ES-I3 (cell line): ENCODE measurements around the gene RAX2.
"Not testable (repeated sequence)": the region's sequence is repeated elsewhere in the genome, so short reads cannot be mapped to it uniquely, and the experiment has no call there.

Source experiments
- H3K36me3 ChIP-seq: 2 replicates; pipeline ENCODE4 v1.6.1; 2013; ENCODE audit warnings: mild to moderate bottlenecking, low read length, control low read depth, moderate library complexity; ENCODE audit not compliant: insufficient read depth
- H3K4me1 ChIP-seq: 2 replicates; pipeline ENCODE4 v1.6.1; 2013; ENCODE audit warnings: mild to moderate bottlenecking, control low read depth, low read length; ENCODE audit not compliant: insufficient read depth
- H3K9ac ChIP-seq: 2 replicates; pipeline ENCODE4 v1.6.1; 2013; ENCODE audit warnings: low read depth, mild to moderate bottlenecking, low read length, moderate library complexity
- H3K9me3 ChIP-seq: 2 replicates; pipeline ENCODE4 v1.6.1; 2013; ENCODE audit warnings: mild to moderate bottlenecking, low read length, moderate library complexity; ENCODE audit not compliant: control insufficient read depth, insufficient read depth

The RAX2 gene

DNA sequence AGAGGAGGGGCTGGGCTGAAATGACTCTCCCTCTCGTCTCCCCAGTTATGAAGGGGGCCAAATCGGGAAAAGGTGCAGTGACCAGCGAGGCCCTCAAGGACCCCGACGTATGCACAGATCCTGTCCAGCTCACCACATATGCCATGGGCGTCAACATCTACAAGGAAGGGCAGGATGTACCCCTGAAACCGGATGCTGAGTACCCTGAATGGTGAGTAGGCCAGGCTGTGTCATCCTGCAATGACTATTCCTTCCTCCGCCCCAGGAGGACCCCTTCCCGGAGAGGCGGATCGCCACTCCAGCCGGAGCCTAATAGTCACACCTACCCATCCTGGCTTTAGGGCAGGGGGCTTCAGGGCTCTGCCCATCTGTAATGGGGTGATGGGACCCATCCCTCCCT lies 6.9 kb downstream of the RAX2 start:
- H3K36me3 ChIP-seq = no peaks in the 10 kb centered on the region
- H3K4me1 ChIP-seq = no peaks in the 10 kb centered on the region
- H3K9me3 ChIP-seq = no peaks in the 10 kb centered on the region
- no peak overlapping the region for H3K9ac ChIP-seq

DNA sequence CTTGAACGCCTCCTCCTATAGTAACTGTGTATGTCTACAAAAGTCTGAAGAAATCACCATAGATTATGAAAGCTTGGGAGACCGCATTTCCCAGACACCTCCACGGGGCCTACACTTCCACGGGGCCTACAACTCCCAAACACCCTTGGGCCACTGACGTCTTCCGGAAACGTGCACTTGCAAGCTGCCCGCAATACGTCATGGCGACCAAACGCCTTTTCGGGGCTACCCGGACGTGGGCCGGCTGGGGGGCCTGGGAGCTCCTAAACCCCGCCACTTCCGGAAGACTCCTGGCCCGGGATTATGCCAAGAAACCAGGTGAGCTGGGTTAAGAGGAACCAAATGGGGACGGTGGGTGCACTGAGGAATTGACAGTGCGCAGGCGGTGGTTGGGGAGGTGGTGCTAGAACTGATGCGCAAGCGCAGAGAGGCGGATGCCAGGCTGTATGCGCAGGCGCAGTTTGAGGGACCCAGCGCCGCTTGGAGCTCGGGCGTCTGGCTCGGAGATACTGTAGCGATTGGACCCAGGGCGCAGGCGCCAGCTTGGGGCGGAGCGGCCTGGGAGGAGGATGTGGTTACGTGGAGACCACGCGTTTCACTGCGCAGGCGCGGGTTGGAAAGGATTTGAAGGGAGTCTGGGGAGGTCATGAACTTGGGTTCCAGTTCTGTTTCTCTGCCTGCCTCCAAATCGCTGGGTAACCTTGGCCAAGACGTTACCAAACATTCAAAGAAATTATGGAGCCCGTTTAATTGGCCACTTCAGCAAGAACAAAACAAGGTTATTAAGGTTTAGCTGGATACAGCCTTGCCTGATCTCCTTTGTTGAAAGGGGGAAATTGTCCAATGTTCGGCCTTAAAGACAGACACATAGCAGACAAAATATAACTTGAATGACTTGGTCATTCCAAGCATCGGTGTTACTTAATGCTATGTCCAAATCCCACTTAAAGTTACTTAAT lies 9.2 kb downstream of the RAX2 start, which contains the start of gene MRPL54:
MRPL54 (plus strand) TSS at position 182 of the 959 bp plus-strand sequence; CDS start at position 201, 19 bp downstream.
- no peaks in the 10 kb centered on the region for H3K36me3 ChIP-seq
- H3K9ac ChIP-seq = peak within 1 kb of the TSS; percentile 99
- H3K4me1 ChIP-seq = no peaks in the 10 kb centered on the region
- no peaks in the 10 kb centered on the region for H3K9me3 ChIP-seq

DNA sequence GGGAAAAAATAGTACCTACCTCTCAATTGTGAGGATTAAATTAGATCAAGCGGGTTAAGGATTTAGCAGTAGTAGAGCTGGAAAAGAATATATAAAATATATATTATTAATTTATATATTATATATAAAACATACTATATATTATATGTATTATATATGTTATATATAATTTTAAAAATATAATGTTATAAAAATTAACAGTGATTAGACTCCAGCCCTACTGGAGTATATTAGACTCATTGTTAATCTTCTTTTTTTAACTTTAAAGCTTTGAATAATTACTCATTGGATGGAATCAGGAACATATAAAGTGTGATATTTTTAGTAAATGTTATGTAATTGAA lies 9.9 kb downstream of the RAX2 start:
- Histone ChIP-seq H3K4me1 (no peaks in the 10 kb centered on the region), H3K9me3 (no peaks in the 10 kb centered on the region), H3K36me3 (no peaks in the 10 kb centered on the region), H3K9ac (peak overlapping the region; percentile 79; the same call in 1 of the 2 replicates)

DNA sequence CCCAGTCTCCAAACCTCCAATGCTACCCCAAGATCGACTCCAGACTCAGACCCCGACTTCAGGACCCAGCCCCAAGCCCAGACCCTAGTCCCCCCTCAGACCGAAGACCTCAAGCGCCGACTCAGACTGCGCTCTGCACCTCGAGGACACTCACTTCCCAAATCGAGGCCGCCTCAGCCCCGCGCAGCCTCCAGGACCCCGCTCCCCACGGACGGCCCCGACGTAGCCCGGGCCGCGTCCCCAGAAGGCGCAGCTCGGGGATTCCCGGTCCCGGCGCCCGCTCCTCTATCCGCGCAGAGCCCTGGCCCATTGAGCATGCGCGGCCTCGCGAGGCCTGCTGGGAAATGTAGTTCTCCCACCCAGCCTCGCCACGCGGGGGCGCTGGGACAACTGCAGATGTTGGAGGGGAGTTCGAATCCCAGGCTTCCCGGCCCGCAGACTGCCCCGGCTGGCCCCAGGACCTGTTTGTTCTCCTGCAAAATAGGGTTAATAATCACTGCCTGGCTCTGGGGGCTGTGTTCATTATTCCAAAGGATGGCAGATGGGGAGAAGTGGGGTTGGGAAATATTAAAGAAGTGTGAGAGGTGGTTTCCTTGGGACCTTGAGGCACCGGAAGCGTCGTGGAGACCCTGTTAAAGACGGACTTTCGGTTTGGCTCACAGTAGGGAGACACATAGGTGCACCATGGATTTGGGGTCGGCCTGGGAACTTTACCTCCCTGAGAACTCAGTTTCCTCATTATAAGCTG lies 10.5 kb downstream of the RAX2 start, which contains the start of gene APBA3:
APBA3 (minus strand) TSS at position 311 of the 748 bp plus-strand sequence. CDS start 1,428 bp downstream, outside the sequence.
- Histone ChIP-seq H3K9me3 (no peaks in the 10 kb centered on the region), H3K9ac (peak within 1 kb of the TSS; percentile 99), H3K36me3 (no peaks in the 10 kb centered on the region), H3K4me1 (no peaks in the 10 kb centered on the region)

DNA sequence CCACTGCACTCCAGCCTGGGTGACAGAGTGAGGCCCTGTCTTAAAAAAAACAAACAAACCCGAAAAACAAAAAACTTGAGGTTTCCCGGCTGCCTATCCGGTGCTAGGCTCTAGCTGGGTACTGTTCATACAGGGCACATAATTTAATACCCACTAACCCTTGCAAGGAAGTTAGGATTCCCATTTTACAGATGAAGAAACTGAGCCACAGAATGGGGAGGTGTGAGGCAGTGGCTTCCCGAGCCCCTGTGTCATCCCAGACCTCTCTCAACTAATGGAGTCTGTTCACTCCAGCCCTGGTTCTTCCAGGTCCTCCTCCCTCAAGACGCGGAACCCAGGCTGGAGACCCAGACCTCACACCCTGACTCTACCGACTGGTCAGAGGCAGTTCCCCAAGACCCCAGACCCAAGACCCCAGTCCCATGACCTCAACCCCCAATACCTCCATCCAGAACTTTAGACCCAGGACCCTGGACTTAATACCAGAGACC lies 11.1 kb downstream of the RAX2 start:
- Histone ChIP-seq H3K36me3 (no peaks in the 10 kb centered on the region), H3K9ac (peak overlapping the region; percentile 99), H3K9me3 (no peaks in the 10 kb centered on the region), H3K4me1 (no peaks in the 10 kb centered on the region)

DNA sequence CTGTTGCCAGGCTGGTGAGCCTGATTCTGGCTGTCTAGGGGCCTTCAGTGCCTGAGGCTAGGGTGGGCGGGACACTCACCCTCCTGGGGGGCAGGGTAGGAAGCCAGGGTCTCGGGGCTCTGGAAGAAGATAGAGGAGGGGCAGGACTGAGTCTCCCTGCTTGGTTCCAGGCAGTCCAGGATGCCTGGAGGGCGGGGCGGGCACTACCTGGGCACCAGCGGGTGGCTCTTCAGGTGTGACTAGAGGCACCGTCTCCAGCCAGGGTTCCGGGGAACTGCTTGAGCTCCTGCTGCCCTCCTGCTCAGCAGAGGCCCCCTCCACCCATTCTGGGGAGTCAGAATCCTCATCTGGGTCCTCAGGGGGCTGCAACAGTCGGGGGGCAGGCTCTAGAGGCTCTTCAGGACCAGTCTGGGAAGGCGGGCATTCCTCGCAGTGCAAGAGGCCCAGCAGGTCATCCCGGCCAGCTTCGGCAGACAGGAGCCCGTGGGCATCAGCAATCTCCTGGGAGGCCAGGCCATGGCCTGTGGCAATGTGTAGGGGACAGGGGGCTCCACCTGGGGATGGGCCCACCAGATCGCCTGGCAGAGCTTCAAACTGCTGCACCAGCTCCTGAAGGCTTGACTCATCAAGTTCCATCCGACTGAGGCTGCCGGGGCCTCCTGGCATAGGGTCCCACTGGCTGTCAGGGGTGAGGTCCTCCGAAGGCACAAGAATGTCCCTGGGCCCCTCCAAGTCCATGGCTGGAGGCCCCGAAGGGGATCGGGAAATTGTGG lies 12.4 kb downstream of the RAX2 start:
- H3K9me3 ChIP-seq = no peaks in the 10 kb centered on the region
- no peak overlapping the region for H3K9ac ChIP-seq
- no peaks in the 10 kb centered on the region for H3K36me3 ChIP-seq
- no peaks in the 10 kb centered on the region for H3K4me1 ChIP-seq

DNA sequence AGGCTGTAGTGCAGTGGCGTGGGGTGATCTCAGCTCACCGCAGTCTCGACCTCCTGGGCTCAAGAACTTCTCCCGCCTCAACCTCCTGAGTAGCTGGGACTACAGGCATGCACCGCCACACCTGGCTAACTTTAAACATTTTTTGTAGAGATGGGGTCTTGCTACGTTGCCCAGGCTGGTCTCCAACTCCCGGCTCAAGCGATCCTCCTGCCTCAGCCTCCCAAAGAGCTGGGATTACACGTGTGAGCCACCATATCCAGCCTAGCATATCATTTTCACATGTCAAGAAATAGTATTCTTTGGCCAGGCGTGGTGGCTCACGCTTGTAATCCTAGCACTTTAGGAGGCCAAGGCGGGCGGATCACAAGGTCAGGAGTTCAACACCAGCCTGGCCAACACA lies 13.7 kb downstream of the RAX2 start:
- not testable (repeated sequence) for H3K9me3 ChIP-seq, H3K9ac ChIP-seq

DNA sequence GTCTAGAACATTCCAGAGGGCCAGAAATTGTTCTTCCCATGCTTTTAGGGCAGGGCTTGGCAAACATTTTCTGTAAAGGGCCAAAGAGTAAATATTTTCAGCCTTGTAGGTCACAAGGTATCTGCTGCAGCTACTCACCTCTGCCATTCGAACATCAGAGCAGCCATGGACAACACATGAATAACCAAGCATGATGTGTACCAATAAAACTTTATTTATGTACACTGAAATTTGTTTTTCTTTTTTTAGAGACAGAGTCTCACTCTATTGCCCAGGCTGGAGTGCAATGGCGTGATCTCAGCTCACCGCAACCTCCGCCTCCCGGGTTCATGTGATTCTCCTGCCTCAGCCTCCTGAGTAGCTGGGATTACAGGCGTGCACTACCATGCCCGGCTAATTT lies 14.3 kb downstream of the RAX2 start:
- not testable (repeated sequence) for H3K9me3 ChIP-seq, H3K36me3 ChIP-seq, H3K4me1 ChIP-seq, H3K9ac ChIP-seq

More for the DNA sequence above, 13.7 kb downstream of the RAX2 start:
- not testable (repeated sequence) for H3K4me1 ChIP-seq, H3K36me3 ChIP-seq

DNA sequence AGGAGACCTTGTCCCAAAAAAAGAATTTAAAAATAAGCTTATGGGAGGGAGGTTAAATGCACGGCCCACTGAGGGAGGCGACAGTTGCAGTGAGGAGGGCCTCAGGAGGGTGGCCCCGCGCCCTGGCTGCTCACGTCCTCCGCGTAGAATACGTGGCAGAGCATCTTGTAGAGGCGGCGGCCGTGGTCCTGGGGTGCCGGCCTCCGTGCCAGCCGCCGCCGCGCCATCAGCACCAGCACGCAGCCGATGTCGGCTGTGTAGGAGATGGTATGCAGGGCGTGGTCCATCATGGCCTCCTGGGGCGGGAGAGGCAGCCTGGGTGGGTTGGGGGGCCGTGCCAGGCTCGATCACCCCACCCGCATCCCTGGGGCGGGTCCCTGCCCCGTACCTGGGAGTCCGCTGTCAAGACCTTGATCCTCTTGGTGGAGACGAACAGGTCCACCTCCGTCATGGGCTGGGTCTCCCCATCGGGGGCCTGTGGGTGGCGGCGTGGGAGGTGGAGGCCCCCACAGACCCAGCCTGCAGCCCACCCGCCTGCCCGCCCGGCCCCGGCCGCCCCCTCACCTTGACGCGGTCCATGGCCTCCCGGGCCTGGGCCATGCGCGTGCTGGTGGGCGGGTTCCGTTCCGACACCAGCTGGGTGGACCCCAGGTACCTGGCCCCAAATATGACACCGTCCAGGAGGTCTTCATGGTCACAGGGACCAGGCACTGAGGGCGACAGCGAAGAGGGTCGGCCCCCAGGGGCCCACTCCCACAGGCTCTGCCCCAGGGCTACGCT lies 18.2 kb downstream of the RAX2 start:
- H3K36me3 ChIP-seq = peaks cover 3% of the 10 kb centered on the region; the same call in 1 of the 2 replicates
- no peak overlapping the region for H3K9ac ChIP-seq
- no peaks in the 10 kb centered on the region for H3K9me3 ChIP-seq
- H3K4me1 ChIP-seq = no peaks in the 10 kb centered on the region

DNA sequence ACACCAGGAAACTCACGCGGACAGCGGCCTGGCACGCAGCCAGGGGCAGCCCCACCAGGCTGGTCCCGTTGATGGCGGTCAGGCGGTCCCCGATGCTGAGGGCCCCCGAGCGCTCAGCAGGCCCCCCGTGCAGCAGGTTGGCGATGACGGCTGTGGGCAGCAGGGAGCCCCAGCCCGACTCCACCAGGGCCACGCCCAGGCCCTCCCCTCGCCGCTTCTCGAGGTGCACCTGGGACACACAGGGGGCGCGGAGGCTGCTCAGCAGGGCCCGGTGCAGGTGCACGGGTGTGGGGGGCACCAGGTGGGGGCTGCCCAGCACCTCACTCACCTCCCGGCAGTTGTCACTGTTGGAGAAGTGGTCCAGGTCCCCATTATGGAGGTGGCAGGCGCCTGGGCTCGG lies 19.5 kb downstream of the RAX2 start:
- Histone ChIP-seq H3K4me1 (no peaks in the 10 kb centered on the region), H3K9ac (no peak overlapping the region), H3K9me3 (no peaks in the 10 kb centered on the region), H3K36me3 (peaks cover 3% of the 10 kb centered on the region; the same call in 1 of the 2 replicates)

DNA sequence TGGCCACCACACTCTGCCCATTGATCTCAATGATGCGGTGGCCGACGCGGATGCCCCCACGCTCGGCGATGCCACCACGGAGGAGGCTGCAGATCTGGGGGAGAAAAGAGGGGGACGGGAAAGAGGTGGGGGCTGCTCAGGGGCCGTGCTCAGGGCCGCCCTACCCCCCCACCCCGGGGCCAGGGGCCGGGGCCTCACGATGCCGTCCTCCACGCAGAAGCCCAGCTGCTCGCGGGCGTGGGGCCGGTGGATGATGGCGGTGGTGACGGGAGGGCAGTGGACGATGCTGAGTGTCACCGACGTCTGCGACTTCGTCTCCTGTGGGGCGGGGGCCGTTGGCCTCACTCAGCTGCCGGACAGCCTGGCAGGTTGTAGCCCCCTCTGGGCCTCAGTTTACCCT lies 20.8 kb downstream of the RAX2 start:
- Histone ChIP-seq H3K9me3 (no peaks in the 10 kb centered on the region), H3K9ac (no peak overlapping the region), H3K36me3 (peaks cover 3% of the 10 kb centered on the region; the same call in 1 of the 2 replicates), H3K4me1 (no peaks in the 10 kb centered on the region)

DNA sequence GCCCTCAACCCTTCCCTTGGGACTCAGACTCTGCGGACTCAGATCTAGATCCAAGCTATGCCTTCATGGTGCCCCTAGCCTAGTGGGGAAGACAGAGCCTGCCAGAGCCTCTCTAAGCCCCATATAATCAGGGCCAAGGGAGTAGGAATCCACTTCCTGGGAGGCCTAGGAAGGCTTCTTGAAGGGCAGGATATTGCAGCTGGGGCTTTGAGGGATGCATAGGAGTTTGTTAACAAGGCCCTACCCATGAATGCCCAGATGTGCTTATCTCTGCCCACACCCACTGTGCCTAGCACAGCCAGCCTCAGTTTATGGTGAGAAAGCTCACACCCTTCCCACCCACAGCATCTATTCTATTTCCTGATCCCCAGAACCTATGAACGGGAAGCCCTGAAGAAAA lies 21.8 kb downstream of the RAX2 start:
- Histone ChIP-seq H3K36me3 (peaks cover 3% of the 10 kb centered on the region; the same call in 1 of the 2 replicates), H3K4me1 (no peaks in the 10 kb centered on the region), H3K9me3 (no peaks in the 10 kb centered on the region), H3K9ac (no peak overlapping the region)

DNA sequence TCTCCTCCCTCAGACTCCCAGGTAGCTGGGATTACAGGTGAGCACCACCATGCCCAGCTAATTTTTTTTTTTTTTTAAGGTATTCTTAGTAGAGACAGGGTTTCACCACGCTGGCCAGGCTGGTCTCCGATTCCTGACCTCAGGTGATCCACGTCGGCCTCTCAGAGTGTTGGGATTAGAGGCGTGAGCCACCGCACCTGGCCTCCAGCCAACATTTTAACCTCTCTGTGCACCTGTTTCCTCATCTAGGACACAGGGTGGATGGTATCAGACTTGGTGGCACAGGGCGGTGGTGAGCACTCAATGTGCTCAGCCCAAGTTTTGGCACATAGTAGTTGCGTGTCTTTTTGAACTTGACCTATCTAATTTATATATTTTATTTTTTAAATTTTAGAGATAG lies 23.1 kb downstream of the RAX2 start:
- Histone ChIP-seq H3K9ac (no peak overlapping the region), H3K36me3 (peaks cover 3% of the 10 kb centered on the region; the same call in 1 of the 2 replicates), H3K4me1 (no peaks in the 10 kb centered on the region), H3K9me3 (no peaks in the 10 kb centered on the region)
